ENCODE results near the gene DIDO1.

The DIDO1 gene

DNA sequence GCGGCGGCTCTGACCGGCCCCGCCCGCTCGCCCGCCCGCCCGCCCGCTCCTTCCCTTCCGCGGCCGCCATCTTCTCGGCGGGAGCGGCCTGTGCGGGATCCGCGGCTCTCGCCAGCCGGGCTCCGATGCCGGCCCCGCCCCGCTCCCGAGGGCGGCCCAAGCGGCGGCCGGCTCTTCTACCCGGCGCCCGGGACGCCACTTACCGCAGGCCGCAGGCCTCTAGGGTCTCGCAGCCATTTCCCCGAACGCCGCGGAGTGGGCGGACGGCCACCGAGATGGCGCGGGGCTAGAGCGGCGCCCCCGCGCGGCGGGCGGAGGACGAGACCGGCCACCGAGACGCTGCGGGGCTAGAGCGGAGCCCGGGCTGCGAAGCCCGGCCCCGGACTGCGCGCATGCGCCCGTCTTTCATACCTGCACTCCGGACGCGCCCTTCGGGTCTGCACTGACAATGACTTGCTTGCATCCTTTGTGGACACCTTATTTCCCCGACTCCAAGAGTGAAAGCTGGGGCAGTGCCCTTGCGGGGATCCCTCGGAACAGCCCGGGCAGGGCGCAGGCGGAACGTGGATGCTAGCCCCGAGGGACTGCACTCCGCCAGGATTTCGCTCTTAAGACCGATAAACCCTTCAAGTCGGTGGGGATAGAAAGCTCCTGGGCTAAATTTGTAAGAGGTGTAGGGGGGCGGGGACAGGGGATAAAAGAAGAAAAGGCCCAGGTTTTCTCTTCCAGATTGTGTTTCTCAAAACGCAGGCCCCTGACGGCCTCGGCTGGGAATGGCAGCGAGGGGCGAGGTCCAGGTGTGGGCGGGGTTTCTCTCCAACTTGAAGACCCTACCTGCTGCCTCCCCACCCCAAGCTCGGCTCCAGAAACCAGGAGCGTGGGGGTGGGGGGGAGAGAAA, at the start of gene DIDO1:
Gene DIDO1, minus strand, starts transcription at position 277 of the 899 bp plus-strand sequence.
- DNase-seq, result peak; percentile 91 to 92

DNA sequence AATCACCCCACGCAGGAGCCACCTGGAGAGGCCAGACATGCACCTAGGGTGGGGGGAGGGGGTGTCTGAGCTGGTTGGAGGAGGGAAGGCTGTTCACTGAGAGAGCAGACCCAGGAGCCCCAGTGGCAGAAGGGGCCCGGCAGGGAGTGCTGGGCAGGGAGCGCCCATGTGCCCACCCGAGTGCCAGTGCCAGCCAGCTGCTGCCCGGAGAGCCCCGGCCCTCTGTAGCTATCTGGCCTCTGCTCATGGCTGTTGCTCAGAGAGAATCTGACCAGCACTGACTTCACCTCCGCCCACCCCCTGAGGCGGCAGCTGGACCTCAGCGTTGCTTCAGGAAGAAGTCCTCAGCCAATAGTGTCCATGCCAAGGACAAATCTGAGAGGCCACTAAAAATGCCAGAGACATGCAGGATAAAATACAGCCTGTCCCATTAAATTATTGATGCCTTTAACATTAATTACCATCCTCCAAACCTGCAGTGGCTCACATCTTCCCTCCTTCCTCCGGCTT, 49.0 kb upstream of the DIDO1 start:
- no peak for DNase-seq

DNA sequence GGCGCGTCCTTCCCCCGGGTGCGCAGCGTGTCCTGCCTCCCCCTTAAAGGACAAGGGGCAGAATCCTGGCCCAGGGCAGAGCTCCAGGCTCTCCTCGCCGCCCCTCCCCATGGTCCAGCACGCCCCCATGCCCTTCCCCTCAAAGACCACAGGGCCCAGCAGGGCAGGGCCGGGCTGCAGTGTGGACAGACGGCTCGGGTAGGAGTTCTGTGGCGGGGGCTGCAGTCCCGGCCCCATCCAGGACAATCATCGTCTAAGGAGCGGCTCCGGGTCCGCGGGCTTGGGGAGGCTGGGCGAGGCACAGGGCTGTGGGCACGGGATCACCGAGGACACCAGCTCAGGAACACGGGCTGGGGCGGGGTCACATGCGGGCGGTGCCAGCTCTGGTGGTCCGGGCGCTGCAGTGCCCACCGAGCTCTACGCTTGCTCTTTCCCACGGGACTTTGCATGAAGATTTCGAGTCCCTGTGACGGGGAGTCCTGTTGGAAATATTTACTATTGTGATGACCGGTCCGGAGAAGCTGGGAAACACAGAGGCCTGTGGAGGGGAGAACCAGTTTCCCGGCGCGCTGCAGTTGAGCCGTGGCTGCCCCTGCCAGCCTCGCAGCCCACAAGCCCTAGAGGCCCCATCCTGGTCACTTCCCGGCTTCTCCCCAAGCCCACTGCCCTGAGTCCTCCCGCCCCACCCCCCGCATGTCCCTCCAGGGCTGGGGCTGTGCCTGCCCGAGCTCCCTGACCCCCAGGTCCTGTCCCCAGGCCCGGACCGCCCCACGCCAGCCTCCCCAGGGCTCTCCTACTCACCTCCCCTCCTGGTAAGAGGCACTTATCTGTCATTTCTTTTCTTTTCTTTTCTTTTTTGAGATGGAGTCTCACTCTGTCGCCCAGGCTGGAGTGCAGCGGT, 46.8 kb upstream of the DIDO1 start:
- no peak for DNase-seq

DNA sequence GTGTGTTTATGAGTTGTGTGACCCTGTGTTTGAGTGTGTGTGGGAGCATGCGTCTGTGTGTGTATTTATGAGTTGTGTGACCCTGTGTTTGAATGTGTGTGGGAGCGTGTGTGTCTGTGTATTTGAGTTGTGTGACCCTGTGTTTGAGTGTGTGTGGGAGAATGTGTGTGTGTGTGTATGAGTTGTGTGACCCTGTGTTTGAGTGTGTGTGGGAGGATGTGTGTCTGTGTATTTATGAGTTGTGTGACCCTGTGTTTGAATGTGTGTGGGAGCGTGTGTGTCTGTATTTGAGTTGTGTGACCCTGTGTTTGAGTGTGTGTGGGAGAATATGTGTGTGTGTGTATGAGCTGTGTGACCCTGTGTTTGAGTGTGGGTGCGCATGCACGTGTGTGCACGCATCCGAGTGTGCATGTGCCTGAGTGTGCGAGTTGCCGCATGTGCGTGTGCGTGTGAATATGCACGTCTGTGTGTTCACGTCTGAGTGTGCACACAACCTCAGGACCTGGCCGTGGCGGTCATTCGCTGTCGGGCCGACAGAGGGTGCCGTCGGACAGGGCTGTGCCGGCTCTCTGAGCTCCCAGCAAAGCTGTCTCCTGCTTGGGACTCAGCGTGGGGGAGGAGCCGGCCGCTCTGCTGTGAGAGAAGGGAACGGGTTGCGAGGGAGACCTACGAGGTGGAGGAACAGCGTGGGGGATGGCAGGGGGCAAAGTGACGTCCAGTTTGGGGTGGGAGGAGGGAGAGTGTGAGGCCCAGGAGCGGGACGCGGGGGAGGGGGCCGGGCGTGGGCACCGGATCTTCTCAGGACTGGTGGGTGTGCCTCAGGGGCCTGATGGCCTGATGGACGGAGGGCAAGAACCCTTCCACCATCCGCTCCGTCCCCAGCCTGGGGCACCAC, 45.9 kb upstream of the DIDO1 start:
- peak; percentile 88 to 92 for DNase-seq

DNA sequence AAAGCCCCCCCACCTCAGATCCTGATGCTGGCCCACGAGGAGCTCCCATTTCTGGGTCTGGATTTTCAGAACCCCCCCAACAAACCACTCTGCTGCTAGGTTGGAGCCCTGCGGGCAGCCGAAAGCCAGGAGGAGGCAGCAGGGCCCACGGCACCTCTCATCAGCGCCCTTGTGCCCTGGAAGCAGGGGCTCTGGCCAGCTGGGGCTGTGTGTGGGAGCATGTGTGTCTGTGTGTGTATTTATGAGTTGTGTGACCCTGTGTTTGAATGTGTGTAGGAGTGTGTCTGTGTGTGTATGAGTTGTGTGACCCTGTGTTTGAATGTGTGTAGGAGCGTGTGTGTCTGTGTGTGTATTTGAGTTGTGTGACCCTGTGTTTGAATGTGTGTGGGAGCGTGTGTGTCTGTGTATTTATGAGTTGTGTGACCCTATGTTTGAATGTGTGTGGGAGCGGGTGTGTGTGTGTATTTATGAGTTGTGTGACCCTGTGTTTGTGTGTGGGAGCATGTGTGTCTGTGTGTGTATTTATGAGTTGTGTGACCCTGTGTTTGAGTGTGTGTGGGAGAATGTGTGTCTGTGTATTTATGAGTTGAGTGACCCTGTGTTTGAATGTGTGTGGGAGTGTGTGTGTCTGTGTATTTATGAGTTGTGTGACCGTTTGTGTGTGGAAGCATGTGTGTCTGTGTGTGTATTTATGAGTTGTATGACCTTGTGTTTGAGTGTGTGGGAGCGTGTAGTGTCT, 45.1 kb upstream of the DIDO1 start:
- no peak for DNase-seq

DNA sequence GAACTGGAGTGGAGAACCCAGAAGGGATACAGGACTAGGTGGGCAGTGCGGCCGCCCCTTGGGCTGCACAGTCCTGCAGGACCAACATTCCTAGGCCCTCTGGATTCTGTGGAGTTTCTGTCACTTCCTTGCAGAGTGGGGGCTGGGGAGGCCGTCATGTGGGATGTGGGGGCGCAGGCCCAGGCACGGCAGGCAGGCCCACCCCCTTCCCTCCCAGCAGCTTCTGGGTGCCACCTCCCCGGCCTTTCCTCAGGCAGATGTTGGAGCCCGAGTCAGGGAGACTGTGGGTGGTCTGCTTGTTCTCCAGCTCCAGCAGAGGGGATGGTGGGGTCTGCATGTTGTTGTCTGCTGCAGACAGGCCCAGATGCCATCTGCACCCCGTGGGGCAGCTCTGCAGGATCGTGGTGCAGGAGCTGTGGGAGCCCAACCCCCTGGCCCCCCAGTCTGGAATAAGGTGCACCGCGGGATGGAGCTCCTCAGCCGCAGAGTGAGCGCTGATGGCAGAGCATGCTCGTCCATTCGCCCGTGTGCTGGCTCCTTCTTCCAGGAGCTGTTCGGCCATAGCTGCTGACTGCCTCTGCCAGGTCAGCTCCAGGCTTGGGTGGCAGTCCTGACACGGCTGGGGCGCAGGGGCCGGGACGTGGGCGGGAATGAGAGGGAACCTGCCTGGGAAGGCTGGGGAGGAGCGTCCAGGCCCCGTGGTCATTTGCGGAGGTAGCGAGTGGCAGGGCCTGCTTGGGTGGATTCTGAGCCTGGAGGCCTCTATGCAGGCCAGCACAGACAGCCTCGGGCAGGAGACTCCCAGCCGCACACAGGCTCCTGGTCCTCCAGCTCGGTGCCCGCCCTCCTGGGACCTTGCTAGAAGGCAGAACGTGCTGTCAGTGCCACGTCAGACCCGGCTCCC, 44.3 kb upstream of the DIDO1 start:
- no peak for DNase-seq

DNA sequence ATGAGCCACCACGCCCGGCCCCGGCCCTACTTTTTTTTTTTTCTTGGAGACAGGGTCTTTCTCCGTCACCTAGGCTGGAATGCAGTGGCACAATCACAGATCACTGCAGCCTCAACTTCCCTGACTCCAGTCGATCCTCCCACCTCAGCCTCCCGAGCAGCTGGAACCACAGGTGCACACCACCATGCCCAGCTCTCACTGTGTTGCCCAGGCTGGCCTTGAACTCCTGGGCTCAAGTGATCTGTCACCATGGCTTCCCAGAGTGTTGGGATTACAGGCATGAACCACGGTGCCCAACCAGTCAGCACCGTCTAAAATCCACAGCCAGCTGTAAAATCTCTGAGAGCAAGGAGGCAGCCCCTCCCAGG, 43.6 kb upstream of the DIDO1 start:
- no peak for DNase-seq

DNA sequence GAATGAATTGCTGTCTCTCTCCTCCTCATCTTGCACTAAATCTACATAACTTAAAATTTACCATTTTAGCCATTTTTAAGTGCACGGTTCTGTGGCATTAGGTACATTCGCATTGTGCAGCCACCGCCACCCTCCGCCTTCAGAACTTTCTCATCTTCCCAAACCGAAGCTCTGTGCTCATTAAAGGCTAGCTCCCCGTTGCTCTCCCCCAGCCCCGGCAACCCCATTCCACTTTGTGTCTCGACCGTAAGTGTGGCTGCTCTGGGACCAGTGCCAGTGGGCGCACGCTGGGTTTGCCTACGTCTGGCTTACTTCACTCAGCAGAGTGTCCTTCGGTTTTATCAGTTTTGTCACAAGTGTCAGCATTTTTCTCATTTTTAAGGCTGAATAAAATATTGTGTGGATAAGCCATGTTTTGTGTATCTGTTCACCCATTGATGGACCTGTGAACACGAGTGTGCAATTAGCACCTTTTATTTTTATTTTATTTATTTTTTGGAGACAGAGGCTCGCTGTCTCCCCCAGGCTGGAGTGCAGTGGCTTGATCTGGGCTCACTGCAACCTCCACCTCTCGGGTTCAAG, 43.0 kb upstream of the DIDO1 start:
- DNase-seq, result no peak

DNA sequence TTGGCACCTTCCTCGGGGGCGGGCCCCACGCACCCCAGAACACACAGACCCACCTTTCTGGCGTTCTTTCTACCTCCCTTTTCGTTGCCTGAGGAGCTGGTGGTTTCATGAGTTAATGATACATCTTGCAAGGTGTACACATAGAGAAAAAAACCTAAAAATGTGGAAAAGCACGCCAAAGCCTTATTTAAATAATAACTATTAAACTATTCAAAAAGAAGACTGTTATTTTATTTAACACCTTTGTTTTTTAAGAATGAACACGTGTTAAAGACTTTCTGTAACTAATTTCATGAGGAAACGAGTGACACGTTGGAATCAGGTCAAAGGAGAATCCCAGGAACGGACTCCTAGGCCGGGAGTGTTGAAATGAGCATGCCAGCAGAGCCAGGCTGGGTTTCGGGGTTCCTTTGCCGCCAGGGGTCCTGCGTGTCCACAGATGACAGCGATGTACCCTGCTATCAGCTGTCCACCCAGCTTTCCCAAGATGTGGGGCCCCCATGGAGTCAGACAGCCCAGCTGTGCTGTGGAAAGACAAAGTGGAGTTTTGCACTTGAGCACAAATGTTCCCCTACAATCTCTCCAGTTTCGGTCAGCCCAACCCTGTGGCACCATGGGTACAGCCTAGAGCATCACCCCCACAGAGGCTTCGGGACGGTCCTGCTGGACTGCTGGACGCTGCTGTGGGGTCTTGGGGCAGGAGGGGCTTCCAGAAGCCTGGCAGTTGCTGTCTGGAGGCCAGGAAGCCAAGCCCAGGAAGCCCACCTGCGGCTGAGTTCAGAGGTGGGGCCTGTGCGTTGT, 42.3 kb upstream of the DIDO1 start:
- no peak for DNase-seq

DNA sequence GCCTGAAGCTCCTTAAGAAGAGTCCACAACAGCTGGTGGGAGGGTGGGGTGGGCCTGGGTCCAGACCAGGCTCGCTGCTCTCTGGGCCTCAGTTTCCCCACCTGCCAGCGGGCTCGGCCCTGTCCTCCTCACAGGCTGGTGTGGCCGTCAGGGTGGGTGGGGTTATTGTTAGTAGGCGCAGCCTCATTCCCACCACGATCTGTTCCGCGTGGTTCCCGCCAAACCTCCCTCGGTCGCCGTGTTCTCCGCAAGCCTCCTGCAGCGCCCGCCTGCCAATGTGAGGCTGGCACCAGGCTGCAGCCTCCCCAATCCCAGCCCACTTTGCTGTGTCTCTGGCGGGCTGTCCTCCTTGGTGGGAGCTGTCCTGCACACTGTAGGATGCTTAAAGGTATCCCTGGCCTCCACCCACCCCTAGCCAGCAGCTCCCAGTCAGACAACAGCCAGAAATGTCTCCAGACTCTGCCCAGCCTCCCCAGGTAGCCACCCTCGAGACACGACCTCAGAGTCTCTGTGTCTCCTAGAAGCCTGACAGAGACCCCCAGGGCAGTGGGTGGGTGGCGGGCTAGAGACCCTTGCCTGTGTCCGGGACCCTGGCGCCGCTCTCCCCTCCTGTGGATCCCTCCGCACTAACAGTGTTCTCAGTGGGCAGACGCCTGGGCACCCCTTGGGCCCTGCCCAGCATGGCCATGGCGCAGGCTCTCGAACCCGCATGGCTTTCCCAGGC, 41.5 kb upstream of the DIDO1 start:
- no peak for DNase-seq

DNA sequence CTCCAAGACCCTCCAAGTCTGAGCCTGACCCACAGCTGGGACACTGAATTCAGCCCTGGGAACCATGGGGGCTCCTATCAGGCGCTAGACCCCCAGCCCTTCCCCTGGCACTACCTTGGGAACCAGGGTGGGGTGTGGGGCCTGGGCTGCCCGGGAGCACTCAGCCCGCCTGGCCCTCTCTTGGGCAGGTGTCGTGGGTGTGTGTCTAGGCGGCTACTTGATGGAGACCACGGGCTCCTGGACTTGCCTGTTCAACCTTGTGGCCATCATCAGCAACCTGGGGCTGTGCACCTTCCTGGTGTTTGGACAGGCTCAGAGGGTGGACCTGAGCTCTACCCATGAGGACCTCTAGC, 40.8 kb upstream of the DIDO1 start:
- DNase-seq, result no peak

DNA sequence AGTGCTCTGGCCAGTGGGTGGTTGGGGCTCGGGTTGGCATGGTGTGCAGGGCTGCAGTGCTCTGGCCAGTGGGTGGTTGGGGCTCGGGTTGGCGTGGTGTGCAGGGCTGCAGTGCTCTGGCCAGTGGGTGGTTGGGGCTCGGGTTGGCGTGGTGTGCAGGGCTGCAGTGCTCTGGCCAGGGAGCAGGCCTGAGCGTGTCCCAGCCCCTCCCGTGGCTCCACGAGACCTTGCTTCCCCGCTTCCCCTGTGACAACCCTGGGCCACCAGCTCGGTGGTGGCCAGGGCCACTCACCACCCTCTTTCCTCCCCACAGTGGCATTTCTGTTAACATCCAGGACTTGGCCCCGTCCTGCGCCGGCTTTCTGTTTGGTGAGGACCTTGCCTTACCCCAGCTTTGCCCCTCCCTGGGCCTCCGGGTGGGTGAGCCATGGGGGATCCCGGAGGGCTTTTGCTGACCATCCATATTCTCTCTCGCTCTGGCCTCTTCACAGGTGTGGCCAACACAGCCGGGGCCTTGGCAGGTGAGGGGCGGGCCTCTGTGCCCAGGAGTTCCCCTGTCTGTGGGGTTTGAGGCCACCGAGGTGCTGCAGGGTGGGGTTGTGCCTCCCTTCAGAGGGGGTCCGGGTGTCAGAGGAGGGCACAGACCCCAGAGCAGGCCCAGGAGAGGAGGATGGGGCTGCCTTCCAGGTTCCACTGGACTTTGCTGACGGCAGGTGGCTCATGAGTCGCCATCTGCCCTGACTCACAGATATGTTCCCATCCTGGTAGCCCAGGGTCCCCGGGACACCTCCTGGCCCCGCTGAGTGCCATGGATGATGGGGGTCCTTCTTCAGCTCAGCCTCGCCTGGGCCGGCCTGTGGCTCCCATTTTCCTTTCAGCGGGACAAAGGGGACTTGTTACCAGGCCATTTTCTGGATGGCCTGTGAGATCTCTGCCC, 40.2 kb upstream of the DIDO1 start:
- no peak for DNase-seq

DNA sequence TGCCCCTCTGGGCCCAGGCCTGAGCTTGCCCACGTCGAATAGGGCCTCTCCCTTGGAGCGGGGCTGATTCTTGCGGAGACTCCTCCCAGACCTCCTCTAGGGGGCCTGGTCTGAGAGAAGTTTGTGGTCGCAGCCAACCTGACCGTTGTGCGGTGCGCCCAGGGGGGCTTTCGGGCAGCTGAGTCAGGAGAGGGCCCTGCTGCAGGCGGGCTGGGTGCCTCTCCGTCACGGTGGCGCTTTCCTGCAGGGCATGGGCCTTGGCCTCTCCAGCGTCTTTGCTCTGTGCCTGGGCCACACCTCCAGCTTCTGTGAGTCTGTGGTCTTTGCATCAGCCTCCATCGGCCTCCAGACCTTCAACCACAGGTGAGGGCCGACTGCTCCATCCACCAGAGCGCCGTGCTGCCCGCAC, 39.1 kb upstream of the DIDO1 start:
- no peak for DNase-seq

DNA sequence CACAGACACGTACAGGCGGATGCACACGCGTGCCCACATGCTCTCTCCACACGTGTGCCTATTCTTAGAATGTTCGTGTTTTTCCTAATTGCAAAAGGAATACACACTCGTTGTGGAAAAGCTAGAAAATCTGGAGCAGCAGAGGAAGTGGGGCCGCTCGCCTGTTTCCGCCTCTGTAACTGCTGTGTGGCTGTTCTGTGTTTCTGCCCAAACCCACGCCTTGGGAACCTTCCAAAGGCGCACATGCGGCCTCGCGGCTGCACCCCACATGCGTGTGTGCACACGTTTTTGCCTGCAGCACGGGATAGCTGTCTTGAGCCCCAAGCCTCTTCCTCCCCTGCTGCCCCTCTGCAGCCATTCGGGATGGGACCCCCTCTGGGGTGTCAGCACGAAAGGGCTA, 38.4 kb upstream of the DIDO1 start:
- no peak for DNase-seq

DNA sequence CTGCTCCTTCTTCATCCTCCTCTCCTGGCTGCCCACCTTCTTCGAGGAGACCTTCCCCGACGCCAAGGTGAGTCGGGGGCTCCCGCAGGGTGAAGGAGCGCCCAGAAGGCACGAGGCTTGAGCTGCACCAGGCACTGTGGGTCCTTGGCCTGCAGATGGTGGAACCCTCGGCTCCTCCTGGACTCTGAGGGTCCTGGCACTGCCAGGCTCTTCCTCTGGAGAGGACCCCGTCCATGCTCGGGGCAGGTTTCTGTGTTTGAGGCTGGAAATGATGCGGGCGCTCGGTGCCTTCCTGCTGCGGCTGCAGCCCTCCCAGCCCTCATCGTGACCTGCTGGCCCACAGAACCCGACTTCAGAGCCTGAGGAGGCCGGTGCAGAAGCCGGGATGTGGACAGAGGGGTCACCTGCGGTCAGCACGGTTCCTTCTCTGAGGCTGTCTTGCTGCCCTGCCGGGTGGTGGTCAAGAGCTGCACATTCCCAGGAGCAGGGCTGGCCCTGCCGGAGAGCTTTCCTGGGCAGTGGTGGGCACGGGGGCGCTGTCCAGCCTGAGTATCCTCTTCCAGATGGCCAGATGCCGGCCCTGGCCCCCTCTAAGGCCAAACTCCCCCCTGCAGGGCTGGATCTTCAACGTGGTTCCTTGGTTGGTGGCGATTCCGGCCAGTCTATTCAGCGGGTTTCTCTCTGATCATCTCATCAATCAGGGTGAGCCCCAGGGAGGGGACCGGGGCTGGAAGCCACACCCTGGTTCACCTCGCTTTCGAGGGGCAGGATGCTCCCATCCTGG, 37.5 kb upstream of the DIDO1 start:
- DNase-seq, result no peak

DNA sequence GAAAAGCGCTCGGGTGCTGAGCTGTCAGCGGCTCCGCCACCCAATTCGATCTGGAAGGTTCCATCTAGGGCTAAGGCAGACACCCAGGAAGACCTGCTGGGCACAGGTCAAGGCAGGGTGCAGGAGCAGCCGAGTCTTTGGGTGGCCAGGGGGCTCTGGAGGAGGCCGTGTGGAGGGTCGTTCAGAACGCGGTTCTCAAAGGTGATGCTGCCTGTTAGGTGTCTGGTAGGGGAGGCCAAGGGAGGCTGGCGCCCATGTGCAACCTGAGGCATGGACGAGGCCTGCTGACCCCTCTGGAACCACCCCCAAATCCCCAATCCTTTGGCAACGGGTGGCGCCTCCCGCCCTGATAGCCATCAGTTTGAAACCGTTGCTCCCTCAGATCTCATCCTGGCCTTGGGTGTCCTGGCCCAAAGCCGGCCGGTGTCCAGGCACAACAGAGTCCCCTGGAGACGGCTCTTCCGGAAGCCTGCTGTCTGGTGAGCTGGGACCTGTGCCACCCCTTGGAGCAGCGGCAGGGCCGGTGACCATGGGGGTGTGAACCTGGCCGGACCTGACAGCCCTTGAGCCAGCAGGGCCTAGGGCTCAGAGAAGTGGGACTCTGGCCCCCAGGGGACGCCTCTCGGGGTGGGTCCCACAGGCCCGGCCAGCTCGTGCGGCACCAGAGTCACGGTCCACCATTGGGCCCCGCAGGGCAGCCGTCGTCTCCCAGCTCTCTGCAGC, 36.7 kb upstream of the DIDO1 start:
- no peak for DNase-seq

Data from stimulated activated CD4-positive, alpha-beta T cell treated with anti-CD3 and anti-CD28 coated beads, Interleukin-2, amount 100 ng/mL, for 24 hours (primary cell).